Measurements from ENCODE around the gene PRUNE2. TPM values are rescaled to one million over a fixed set of nuclear protein-coding genes. Genes with fewer than 3 reads are reported as not detected.
A peak's percentile ranks its signal among the peaks of the same experiment; 100 is the strongest.

Gene PRUNE2
- total RNA-seq, 1 donor: 0.31 TPM

DNA sequence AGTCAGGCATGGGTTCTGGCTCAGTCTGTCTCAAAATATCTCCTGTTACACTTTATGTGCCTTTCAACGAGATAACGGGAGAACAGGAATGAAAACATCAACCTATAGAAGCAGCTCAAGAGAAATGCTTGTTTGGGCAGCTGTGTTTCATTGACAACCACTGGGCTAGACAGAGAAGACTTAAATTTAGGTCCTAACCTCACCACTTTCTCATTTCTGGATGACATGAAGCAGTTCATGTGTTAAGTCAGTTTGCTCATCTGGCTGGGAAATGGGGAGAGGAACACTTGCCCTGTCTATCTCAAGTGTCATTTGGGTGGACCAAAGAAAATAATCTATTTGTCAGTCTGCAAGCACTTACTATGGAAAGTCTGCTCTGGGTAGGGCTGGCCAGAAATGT lies 208.4 kb downstream of the PRUNE2 start:
- Histone ChIP-seq H3K4me1 (ENCODE audit: insufficient read depth, low read length) (peaks cover 51% of the 10 kb centered on the region), H3K4me3 (ENCODE audit: low read length) (no peak overlapping the region), H3K27me3 (ENCODE audit: insufficient read depth, low read length) (no peaks in the 10 kb centered on the region), H3K9me3 (ENCODE audit: low read depth, low read length) (no peaks in the 10 kb centered on the region)

DNA sequence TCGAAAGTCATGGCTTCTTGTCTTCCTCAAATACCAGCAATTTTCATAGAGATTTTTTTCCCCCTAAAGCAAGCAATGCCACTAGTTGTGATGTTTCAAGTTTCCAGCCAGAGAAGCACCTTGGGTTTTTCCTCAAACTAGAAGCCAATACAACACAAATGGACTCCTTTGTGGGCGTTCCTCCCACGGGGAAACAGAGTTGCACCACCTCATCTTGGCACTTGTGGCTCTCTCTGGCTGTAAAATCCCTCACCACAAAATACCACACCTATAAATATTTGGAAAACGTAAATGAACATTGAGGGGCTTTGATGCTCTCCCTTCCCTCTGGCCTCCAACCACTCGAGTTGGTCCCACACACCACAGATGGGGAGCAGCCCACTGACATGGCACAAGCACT lies 208.8 kb downstream of the PRUNE2 start:
- H3K9me3 ChIP-seq (ENCODE audit: low read depth, low read length): no peaks in the 10 kb centered on the region
- peaks cover 52% of the 10 kb centered on the region for H3K4me1 ChIP-seq (ENCODE audit: insufficient read depth, low read length)
- no peaks in the 10 kb centered on the region for H3K27me3 ChIP-seq (ENCODE audit: insufficient read depth, low read length)
- no peak overlapping the region for H3K4me3 ChIP-seq (ENCODE audit: low read length)

DNA sequence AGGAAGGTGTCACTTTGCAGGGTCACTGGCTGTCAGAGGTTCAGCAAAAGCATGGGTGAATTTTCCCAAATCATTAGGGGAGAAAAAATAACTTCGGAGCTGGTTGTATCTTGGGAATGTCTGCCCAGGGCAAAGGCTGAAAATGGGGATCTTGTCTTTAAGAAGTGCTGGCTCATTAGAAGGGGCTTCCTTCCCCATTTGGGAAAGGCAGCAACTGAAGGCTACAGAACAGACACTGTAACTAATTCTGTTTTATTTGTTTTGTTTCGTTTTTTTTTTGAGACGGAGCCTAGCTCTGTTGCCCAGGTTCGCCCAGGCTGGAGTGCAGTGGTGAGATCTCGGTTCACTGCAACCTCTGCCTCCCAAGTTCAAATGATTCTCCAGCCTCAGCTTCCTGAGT lies 212.0 kb downstream of the PRUNE2 start:
- H3K9me3 ChIP-seq (ENCODE audit: low read depth, low read length): no peaks in the 10 kb centered on the region
- no peaks in the 10 kb centered on the region for H3K27me3 ChIP-seq (ENCODE audit: insufficient read depth, low read length)
- H3K4me3 ChIP-seq (ENCODE audit: low read length): no peak overlapping the region
- H3K4me1 ChIP-seq (ENCODE audit: insufficient read depth, low read length): peaks cover 64% of the 10 kb centered on the region

- H3K27me3 ChIP-seq (ENCODE audit: insufficient read depth, low read length): no peaks in the 10 kb centered on the region
- H3K4me1 ChIP-seq (ENCODE audit: insufficient read depth, low read length): peaks cover 66% of the 10 kb centered on the region
- no peak overlapping the region for H3K4me3 ChIP-seq (ENCODE audit: low read length)
- no peaks in the 10 kb centered on the region for H3K9me3 ChIP-seq (ENCODE audit: low read depth, low read length)
These were observed 213.3 kb downstream of the PRUNE2 start for GRCh38 chr9:76692458-76693129.

DNA sequence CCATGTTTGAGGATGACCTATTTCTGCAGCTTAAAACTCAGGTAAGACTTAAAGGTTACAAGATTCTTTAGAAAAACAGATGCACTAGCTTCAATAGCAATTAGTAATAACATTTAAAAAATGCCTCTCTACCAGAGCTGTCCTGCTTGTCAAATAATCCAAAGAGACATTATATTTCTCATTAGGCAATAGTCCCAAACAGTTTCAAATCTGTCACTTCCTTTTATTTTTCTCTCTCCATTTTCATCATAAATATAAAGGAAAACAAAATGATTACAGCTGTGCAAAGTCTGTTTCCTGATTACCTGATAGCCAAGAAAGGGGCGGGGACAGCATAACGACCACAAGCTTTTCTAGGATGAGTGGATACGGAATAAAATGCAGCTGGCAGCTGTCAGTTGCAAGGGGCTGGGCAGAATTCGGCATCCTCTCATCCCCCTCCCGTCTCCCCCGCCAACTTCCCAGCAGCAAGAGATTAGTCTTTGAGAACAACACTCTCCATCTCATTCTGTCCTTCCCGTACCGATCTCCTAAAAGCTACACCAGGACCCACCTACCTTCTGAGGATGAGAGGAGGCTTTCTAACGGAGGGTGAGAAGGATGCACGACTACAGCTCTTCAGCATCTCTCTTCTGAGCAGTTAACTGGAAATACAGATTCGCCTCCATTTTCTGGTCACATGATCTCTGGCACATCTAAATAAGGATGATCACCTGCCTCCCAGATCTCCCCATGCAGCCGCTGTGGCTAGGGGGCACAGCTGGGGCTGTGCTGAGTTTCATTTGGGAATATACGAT lies 214.2 kb downstream of the PRUNE2 start:
- no peaks in the 10 kb centered on the region for H3K9me3 ChIP-seq (ENCODE audit: low read depth, low read length)
- H3K27me3 ChIP-seq (ENCODE audit: insufficient read depth, low read length): no peaks in the 10 kb centered on the region
- peaks cover 62% of the 10 kb centered on the region for H3K4me1 ChIP-seq (ENCODE audit: insufficient read depth, low read length)
- peak overlapping the region; percentile 29 for H3K4me3 ChIP-seq (ENCODE audit: low read length)

DNA sequence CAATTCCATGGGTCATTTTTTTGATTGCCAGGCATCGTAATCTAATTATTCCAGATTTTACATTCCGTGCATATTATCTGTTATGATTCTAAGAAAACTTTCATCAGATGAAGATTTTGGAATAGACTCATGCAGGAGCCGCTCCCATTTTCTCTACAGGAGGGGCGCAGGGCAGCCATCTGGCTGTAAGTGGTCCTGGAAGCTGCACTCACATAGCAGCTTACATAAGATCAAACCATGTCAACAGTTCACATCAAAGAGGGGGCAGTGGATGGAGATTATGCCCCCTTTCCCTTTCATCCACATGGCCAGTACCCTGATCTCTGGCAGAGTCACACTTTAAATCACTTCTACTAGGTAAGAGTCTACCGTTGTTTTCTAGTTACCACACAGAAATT lies 214.9 kb downstream of the PRUNE2 start:
- no peaks in the 10 kb centered on the region for H3K27me3 ChIP-seq (ENCODE audit: insufficient read depth, low read length)

GRCh38 chr9:76690246-76690972 lies 215.5 kb downstream of the PRUNE2 start:
- H3K4me3 ChIP-seq (ENCODE audit: low read length): no peak overlapping the region
- H3K9me3 ChIP-seq (ENCODE audit: low read depth, low read length): no peaks in the 10 kb centered on the region
- peaks cover 62% of the 10 kb centered on the region for H3K4me1 ChIP-seq (ENCODE audit: insufficient read depth, low read length)
- no peaks in the 10 kb centered on the region for H3K27me3 ChIP-seq (ENCODE audit: insufficient read depth, low read length)

More for the DNA sequence above, 214.9 kb downstream of the PRUNE2 start:
- Histone ChIP-seq H3K9me3 (ENCODE audit: low read depth, low read length) (no peaks in the 10 kb centered on the region), H3K4me3 (ENCODE audit: low read length) (no peak overlapping the region), H3K4me1 (ENCODE audit: insufficient read depth, low read length) (peaks cover 62% of the 10 kb centered on the region)

DNA sequence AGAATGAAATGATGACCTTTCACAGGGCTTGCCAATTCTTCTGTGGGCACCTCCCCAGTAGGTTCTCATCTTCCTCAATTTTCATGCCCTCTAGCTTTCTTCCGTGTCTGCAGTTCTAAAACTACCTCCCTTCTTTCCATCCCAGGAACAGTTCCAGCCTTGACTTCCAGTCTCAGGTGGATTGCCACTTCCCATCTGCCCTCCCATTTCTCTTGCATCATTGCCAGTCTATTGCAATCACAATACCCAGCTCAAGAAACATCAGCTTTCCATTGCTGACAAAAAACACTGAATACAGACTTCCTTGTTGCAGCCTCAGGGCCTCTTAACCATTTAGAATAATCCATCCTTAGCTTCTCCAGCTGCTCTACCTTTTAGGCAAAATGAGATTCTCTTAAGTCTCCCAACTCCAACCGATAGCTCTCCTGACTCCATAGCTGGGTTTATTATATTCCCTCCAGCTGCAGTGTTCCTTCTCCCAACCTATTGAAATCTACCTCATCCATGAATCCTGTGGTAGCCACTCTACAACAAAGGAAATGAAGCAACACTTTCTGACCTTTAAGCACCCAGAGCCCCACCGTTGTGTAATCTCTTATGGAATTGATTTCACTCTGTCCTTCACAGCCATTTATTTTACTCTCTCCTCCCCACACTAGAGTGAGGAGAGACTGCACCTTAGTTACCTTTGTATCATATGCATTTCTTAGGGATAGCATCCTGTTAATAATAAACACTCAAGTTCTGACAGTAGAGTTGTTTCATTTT lies 217.3 kb downstream of the PRUNE2 start:
- Histone ChIP-seq H3K4me1 (ENCODE audit: insufficient read depth, low read length) (peaks cover 53% of the 10 kb centered on the region), H3K4me3 (ENCODE audit: low read length) (no peak overlapping the region), H3K27me3 (ENCODE audit: insufficient read depth, low read length) (no peaks in the 10 kb centered on the region), H3K9me3 (ENCODE audit: low read depth, low read length) (no peaks in the 10 kb centered on the region)

DNA sequence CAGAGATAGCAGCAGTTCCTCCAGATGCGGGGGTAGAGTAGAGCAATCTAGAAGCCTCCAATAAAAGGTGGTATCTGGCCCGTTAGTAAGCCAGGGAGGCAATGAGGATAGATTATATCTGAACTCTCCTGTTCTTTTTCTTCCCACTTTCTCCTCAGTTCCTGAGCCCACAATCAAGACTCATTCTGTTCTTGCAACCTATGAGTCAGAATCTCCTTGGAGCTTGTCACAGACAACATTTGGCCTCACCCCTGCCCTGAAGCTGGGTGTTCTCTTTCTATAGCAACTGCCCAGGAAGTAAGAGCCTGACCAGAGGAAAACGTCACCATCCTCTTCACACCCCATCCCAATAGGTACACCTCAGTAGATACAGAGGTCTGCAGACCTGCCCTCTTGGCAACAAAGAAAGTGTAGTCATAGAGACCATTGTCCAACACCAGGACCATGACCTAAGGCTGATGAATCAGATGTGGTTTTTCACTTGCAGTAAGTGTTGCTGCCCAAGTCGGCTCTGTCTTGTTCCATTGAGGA lies 218.0 kb downstream of the PRUNE2 start:
- no peaks in the 10 kb centered on the region for H3K27me3 ChIP-seq (ENCODE audit: insufficient read depth, low read length)

DNA sequence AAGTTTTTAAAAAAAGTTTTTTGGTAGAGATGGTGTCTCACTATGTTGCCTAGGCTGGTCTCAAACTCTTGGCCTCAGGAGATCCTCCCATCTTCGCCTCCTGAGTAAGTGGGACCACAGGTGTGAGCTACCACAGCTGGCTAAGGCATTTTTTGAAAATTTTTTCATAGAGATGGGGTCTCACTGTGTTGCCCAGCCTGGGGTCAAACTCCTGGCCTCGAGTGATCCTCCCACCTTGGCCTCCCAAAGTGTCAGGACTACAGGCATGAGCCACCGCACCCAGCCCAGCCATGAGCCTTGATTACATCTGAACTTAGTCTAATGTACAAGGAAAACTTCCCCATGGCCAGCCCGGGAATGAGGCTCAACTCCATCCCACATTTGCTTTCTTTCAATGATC lies 219.2 kb downstream of the PRUNE2 start:
- H3K4me1 ChIP-seq (ENCODE audit: insufficient read depth, low read length): peaks cover 36% of the 10 kb centered on the region
- no peaks in the 10 kb centered on the region for H3K27me3 ChIP-seq (ENCODE audit: insufficient read depth, low read length)
- no peak overlapping the region for H3K4me3 ChIP-seq (ENCODE audit: low read length)
- no peaks in the 10 kb centered on the region for H3K9me3 ChIP-seq (ENCODE audit: low read depth, low read length)

More for the DNA sequence above, 218.0 kb downstream of the PRUNE2 start:
- Histone ChIP-seq H3K9me3 (ENCODE audit: low read depth, low read length) (no peaks in the 10 kb centered on the region), H3K4me1 (ENCODE audit: insufficient read depth, low read length) (peaks cover 47% of the 10 kb centered on the region), H3K4me3 (ENCODE audit: low read length) (no peak overlapping the region)

- Histone ChIP-seq H3K9me3 (ENCODE audit: low read depth, low read length) (no peaks in the 10 kb centered on the region), H3K4me1 (ENCODE audit: insufficient read depth, low read length) (peaks cover 19% of the 10 kb centered on the region), H3K4me3 (ENCODE audit: low read length) (no peak overlapping the region), H3K27me3 (ENCODE audit: insufficient read depth, low read length) (no peaks in the 10 kb centered on the region)
These were observed 221.7 kb downstream of the PRUNE2 start for GRCh38 chr9:76684213-76684612.

DNA sequence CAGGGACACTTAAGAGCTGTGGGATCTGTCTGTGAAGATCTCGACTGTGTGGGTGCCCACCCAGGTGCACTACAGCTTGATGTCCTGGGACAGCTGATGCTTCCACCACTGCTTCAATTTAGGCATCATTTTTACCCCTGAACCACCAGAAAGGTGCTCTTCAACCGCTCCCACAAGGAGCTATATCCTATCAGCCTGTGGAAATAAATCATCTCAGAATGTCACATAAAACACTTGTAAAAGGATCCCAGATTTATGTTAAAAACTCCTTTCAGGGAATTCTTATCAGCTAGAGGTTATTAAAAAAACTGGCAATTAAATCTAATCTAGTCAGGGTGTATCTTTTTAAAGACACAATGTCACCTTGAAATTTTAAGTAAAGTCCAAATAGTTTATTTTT lies 224.4 kb downstream of the PRUNE2 start:
- H3K9me3 ChIP-seq (ENCODE audit: low read depth, low read length): no peaks in the 10 kb centered on the region
- H3K4me1 ChIP-seq (ENCODE audit: insufficient read depth, low read length): no peaks in the 10 kb centered on the region
- H3K4me3 ChIP-seq (ENCODE audit: low read length): no peak overlapping the region
- no peaks in the 10 kb centered on the region for H3K27me3 ChIP-seq (ENCODE audit: insufficient read depth, low read length)

DNA sequence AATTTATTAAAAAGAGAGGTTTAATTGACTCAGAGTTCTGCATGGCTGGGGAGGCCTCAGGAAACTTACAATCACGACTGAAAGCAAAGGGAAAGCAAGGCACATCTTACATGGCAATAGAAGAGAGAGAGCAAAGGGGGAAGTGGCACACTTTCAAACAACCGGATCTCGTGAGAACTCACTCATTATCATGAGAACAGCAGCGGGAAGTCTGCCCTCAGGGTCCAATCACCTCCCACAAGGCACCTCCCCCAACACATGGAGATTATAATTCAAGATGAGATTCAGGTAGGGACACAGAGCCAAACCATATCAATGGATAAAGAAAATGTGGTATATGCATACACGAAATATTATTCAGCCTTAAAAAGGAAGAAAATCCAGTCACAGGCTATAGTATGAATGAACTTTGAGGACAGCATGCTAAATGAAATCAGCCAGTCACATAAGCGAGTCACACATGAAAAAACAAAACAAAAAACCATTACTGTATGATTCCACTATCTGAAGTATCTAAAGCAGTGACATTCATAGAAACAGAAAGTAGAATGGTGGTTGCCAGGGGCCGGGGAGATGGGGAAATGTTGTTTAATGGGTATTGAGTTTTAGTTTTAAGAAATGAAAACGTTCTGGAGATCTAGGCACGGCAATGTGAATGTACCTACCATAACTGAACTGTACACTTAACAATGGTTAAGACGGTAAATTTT lies 225.0 kb downstream of the PRUNE2 start:
- Histone ChIP-seq H3K4me3 (ENCODE audit: low read length) (no peak overlapping the region), H3K9me3 (ENCODE audit: low read depth, low read length) (no peaks in the 10 kb centered on the region), H3K4me1 (ENCODE audit: insufficient read depth, low read length) (no peaks in the 10 kb centered on the region), H3K27me3 (ENCODE audit: insufficient read depth, low read length) (no peaks in the 10 kb centered on the region)

- H3K27me3 ChIP-seq (ENCODE audit: insufficient read depth, low read length): no peaks in the 10 kb centered on the region
- H3K4me1 ChIP-seq (ENCODE audit: insufficient read depth, low read length): no peaks in the 10 kb centered on the region
- no peaks in the 10 kb centered on the region for H3K9me3 ChIP-seq (ENCODE audit: low read depth, low read length)
- no peak overlapping the region for H3K4me3 ChIP-seq (ENCODE audit: low read length)
These were observed 228.3 kb downstream of the PRUNE2 start for GRCh38 chr9:76677481-76678055.
